GM18498 (cell line): ENCODE data around the gene AHNAK.

Source experiments
- ATAC-seq: cut with Tn5 transposase; IDR thresholded peaks from one replicate; pipeline ENCODE4 v1.9.1; 2021; ENCODE audit warnings: mild to moderate bottlenecking, moderate library complexity; ENCODE audit not compliant: unreplicated experiment

AHNAK gene

DNA sequence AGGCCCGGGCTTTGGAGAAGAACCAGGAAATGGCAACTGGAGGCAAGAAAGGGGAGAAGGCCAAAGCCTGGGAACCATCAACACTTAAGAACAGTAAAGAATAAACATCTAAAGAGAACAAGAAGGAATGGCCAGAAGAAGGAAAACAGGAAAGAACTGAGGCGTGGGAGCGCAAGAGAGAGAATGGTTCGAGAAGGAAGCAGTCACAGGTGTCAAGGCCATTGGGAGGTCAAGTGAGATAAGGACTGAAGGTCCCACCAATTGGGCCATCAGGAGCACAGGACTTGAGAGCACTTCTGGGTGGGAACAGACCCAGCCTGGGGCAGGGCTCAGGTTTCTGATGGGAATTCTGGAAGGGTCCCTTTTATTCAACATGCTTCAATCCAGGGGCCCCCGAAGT is 128.5 kb downstream of the AHNAK start:
- no peak for ATAC-seq

DNA sequence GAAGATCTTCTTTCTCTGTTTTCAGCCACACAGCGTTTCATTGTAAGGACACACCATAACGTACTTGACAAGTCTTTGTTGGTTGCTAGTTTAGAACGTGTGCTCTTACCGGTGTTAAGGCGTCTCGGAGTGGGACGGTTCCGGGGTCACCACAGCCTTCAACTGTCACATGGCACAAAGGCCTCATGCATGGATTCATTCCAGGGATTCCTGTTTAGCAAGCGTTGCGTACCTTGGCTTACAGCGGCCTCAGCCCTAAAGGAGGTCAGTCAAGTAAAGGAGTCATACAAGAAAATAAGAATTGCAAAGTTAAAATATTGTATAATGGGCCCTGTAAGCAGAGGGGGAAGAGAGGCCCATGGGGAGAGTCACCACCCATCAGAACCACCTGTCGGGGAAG is 130.0 kb downstream of the AHNAK start:
- no peak for ATAC-seq

DNA sequence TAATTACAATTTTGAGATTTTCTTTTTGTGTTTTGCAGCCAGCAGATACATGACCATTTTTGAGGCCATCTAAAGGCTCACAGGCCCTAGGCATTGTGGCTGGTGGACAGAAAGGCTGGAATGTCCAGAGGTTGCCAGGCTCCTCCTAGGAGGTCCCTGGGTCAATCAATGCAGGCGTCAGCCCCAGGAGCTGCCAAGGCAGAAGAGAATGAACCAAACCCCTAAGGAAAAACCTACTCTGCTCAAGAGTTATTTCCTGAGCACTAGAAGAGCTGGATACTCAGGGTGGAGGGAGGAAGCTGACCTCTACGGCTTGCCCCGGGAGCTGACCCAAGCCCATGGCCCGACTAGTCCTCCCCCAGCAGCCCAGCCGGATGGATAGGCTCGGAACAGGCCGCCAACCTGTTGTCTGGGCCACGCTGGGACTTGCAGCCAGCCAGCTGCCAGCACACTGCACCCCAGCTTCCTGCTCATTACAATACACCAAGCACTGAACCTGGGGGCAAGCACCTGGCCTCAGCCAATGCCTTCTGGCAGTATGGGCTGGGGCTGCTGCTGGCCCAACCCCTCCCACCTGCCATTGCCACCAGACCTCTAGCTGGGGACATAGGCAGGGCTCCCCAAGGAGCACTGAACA is 133.4 kb downstream of the AHNAK start:
- ATAC-seq = no peak

DNA sequence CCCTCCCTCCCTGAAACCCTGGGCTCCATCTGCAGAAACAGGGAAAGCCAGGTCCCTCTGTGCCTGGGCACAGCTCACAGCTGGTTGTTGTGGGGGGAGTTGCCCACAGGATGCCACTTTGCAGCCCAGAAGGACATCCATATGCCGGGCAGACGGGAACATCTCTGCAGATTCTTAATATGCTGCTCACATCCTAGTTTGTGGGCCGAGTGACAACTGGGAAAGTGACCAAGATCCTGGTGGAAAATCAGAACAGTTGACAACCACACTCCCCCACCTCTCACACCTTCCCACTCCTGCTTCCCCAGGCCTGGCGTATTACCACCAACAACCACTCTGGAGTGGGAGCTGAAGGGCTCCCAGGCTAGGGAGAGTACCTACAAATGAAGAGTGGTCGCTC is 135.1 kb downstream of the AHNAK start:
- ATAC-seq = no peak

DNA sequence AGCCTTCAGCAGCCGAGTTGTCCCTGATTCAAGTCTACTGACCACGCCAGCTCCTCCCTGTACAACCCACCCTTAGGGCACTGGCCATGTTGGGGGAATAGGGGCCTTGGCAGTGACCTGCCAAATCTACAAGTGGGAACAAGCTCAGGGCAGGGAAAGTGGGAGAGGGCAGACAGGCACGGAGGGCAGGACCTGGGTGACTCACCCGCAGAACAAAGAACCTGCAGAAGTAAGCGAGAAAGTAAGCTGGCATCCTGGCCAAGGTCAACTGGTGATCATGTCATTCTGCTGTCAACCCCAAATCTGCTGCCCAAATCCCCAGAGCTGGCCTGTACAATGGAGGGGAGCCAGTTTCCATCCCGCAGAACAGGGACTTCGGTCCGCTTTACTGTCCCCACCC is 135.6 kb downstream of the AHNAK start:
- no peak for ATAC-seq

DNA sequence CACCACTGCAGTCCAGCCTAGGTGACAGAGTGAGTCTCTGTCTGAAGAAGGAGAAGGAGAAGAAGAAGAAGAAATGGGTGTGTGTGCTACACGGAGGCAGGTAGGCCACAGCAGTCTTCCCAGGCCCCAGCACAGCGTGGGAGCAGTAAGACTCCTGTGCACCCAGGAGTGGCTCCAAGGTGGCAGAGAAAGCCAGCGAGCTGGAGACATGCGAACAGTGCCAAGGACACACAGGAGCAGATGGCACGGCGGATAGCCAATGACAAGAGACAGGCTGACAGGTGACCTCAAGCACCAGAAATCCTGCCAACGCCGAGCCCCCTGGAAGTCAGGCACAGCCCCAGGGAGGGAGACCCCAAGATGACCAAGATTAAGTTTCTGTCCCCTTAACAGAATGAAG is 136.8 kb downstream of the AHNAK start:
- ATAC-seq = no peak

DNA sequence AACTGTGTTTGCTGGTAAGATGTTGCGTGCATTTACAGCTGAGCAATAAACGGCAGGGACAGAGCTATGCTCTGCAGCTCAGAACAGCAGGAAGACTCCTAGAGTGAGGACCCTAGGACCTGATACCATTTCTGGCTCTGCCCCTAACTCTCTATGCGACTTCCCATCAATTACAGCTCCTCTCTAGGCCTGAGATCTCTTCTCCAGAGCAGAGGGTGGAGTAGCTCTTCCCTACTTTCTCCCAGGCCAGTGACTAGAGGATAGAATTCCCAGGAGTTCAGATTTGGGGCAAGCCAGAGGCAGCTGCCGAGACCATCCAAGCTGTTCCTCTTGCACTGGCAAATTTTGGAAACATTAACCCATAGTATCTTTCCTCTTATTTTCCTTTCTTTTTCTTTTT is 140.6 kb downstream of the AHNAK start:
- ATAC-seq = no peak

DNA sequence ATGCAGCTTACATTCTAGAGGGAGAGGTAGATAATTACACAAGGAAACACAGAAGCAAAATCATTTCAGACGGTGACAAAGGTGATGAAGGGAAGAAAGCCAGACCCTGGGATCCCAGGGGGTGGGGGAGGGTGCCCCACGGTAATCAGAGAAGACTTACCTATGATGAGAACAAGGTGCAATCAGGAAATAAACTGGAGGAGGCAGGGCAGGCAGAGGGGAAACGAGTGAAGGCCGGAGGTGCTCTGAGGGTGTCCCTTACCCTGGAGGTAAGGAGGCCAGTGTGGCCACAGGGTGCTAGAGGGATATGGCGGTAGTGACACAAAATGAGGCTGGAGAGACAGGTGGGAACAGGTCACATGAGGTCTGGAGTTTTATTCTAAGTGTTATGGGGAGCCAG is 141.7 kb downstream of the AHNAK start:
- no peak for ATAC-seq

DNA sequence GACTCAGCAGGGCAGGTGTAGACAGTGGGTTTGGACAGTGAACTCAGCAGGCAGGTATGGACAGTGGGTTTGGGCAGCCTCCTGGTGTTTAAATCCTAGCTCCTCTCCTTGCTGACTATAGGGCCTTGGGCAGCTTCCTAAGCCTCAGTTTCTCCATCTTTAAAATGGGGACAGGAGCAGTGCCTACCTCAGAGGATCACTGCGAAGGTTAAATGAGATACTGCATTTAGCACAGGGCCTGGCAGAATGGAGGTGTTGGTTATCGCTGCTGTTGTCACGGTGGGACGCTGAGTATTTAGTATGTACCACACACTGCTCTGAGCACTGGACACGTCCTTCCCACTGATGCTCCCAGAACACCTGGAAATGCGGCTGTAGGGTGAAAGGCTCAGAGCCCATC is 142.2 kb downstream of the AHNAK start:
- ATAC-seq = no peak

DNA sequence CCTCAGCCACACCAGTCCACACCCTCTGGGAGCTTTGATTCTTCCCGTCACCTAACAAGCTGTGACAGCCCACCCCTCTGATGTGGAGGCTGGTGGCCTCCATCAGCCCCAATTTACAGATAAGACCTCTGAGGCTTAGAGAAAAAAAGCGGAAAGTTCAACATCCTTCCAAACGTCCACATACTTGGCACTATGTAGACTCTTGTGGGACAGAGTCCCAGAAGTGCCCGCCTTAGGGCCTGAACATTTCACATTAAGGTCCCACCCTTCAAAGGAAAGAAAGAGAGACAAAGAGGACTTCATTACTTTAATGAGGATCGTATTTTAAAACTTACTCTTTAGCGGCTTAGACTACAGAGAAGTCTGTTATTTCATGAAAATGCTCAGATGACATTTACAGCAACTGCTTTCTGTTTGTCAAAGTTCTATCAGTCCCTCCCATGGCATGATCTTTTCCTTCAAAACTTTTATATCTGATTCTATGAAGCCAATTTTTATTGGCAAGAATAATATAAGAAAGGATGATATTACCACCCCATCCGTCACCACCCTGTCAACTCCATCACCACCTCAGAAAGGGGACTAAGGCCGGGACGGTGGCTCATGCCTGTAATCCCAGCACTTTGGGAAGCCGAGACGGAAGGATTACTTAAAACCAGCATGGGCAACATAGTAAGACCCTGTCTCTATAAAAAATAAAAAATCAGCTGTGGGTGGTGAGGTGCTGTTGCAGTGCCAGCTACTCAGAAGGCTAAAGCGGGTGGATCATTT is 143.5 kb downstream of the AHNAK start:
- no peak for ATAC-seq

DNA sequence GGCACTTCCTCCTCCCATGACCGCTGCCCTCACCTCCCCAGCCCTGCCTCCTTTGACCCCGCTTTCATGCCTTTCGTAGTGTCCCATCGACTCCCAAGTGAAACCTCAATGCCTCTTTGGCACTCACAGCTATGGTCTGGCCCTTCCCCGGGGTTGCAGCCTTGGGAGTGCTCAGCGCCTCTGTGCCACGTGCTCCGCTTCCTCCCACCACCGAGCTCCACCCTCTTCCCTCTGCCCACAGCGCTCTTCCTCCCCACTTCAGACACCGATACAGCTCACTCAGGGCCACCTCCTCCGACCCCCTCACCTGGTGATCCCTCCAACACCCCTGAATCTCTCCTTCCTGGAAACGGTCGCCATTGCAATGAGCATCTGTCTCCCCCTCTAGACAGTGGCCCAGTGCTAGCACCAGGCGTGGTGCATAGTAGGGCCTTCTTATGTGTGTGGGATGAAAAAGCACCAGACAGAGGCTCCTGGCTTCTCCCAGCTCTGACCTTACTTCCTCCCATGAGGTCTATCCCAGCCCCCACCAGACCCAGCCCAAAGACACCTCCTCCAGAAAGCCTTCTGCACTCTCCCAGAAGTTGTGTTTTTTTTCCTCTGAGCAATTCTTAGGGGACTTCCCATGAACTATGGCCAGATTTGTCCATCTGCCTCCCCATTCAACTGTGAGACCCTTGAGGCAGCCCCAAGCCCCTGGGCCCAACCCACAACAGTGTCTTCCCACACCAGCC is 144.2 kb downstream of the AHNAK start:
- ATAC-seq = no peak

DNA sequence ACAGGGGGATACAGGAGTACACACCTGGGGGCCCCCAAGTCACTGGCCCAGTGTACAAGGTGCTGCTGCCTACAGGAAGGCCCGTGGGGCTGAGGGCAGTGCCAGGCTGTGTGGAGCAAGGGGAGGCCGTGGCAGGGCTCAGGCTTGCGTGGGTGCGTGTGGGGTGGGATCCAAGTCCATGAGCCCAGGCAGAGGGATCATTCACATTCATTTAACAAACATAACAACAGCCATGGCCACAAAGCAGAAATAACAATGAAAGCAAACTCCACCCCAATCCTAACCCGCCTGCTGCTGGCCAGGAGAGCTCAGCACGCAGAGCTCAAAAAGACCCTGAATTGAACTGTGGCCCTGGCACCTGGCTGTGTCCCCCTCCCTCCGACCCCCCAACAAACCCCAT is 144.8 kb downstream of the AHNAK start:
- ATAC-seq = no peak

DNA sequence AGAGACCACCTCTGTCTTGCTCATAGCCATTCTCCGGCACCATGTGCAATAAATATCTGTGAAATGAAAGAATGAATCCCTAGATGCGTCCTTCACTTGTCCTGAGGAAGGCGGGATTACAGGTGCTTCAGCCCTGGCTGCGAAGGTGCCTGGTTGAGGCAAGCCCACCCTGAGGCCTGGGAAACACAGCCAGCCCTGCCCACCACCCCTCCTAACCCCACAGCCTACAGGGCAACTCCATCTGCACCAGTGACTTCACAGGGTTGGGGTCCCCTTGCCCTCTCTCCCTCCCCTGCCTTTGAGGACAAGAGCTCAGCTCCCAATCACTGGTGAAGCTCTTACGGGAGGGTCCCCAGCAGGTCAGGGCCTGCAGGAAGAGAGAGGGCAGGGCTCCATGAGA is 145.2 kb downstream of the AHNAK start:
- ATAC-seq = no peak

DNA sequence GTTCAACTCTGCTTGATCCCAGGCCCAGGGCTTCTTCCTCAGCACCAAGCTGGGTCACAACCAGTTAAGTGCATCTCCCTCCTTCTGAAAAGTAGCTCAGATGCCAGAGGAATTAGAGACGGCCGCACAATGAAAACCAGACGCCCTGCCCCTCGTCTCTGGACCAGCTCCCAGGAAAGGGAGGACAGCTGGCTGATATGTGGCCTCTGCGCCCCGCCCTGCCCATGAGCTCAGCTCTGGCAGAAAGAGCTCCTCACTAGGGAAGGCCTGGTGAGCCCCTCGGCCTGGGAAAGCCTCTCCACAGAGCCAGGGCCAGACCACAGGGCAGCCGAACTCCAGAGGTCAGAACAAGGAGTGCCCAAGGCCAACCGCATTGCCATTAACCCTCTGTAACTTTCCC is 145.8 kb downstream of the AHNAK start:
- no peak for ATAC-seq

DNA sequence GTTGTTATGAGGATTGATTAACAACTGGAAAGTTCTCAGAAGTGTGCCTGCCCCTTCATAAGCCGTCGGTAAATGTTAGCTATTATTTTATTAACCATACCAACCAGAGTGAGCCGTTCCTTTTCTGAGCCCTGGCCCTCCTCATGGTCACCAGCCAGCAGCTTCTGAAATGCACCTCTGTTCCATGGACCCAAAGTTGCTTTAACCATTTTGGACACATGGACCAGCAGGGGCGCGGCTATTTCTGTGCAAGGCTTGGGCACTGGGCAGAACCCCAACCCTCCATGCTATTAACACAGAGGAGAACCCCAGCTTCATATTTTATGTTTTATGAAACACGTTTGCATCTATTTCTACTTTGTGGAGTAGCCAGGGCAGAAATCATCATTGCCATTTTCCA is 146.3 kb downstream of the AHNAK start:
- no peak for ATAC-seq

DNA sequence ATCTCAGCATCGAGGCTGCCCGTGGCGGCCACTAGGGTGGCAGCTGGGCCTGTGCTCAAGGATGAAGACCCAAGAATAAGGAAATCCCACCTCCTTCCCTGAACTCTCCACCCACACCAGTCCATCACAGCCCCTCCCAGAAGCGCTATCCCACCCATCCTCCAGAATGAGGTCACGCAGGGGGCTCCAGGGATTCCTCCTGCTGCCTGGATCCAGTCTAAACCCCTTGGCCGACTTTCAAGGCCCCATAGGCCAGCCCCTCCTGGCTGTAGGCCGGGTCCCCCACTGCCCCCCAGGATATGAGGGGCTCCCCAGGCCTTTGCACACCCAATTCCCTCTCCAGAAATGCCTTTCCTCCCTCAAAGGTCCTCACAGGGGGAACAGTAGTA is 146.7 kb downstream of the AHNAK start:
- ATAC-seq = no peak

DNA sequence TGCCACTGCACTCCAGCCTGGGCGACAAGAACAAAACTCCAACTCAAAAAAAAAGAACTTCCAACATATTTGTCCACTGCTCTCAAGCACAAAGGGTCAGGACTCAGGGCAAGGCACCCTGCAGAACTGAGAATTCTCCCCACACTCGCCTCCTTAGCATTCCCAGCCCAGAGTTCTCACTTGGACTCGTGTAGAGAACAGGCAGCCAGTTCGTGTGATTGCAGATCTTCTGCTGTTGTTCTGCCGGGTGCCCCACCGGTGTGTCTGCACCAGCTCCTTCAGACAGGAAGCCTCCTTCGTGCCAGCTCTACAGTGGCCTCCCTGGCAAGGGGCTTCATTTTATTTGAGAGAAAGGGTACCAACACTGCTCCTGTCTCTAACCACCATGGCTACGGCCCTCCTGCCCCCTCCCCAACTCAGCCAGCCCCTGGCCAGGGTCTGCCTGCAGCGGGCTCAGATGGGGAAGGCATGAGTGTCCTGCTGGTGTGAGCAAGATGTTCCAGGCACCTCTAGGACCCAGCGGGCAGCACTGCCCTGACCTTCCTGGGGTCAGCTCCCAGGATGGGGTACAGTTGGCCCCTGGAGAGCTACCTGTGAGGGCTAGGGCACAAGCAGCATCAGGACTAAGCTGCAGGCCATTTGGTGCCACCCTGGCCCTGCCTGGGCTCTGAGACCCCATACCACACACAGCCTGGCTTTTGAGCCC is 147.3 kb downstream of the AHNAK start:
- ATAC-seq = no peak

DNA sequence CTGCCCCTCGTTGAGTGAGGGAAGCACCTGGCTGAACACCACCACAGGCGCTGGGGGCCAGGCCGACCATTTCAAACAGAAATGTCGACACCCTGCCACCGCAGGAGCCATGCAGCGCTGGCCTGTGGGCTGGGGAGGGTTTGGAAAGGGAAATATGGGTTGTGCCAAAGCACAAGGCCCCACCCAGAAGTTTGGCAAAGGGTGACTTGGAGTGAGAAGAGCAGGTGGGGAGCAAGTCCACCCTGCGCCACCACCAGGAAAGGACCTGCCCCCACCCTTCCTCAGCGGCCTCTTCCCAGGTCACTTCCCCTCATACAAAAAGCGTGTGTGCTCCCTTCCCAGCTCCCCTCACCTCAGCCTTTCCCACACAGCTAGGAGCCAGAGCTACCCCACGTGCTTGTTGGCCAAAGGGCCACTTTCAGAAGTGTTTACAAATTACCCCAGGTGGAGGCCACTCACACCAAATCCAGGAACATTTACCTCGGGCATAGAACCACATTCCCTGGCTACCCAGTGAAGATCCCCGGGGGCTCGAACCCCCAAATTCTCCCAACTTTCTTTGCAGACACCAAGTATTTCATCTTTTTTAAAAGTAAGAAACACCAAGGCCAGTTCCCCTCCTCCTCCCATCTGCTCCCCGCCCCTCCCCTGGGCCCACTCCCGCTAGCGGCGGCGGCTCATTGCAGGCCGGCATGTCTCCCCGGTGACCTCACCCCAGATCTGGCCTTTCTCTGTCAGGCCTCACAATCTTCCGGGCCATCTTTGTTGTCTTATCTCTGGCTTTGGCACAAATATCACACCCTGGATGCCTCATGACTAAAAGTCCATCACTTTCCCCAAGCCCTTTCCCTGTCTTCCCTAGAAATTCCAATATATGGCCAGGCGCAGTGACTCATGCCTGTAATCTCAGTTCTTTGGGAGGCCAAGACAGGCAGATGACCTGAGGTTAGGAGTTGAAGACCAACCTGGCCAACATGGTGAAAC is 148.3 kb downstream of the AHNAK start:
- ATAC-seq = no peak

DNA sequence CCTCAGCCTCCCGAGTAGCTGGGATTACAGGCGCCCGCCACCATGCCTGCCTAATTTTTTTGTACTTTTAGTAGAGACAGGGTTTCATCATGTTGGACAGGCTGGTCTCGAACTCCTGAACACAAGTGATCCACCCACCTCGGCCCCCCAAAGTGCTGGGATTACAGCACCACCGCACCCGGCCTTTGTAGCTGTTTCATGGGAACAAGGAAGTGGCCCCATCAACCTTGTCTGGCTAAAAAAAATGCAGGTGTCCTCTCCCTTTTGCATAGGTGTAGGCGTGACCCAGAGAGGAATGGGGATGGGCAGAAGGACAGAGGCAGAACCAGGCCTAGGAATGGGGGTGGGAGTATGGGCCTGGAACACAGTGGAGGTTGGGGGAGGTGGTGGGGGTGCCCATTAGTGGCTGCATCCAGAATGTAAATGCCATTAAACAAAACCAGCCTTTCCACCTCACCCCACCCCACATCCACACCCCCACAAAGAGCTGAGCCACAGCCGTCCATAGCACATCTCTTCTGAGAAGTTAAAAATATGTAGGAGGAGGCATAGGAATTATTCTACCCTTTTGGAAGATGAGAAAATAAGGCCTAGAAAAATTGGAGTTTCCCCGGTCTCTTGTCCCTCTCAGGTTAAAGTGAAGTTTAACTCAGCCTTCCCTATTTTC is 150.6 kb downstream of the AHNAK start:
- no peak for ATAC-seq
